GM12873 (cell line): ENCODE measurements around the gene FA2H.

Source experiments
- CTCF ChIP-seq: IDR thresholded peaks from 2 replicates; pipeline ENCODE4 v1.5.1; 2012; ENCODE audit warnings: low read depth, mild to moderate bottlenecking, moderate library complexity, low read length, control low read depth; ENCODE audit not compliant: insufficient read depth; ENCODE audit errors: missing control alignments

Gene FA2H

DNA sequence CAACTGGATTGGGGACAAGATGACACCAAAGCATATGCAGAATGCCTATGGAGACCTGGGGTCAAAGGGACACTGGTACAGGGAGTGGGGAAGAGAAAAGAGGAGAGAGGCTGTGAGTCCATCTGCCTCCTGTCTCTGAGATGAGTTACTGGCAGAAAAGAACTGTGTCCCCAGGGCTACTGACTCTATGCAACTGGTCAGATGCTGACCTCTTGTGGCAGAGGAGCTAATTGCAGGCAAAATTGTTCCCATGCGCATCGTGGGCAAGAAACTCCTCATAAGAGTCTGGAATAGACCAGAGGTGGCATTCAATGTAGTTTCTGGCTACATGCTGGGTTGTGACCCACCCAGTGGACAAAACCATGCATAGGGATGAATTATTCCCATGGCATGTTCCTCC lies 47.9 kb downstream of the FA2H start:
- peak; percentile 78 for TF ChIP-seq CTCF

- TF ChIP-seq CTCF: no peak
Observed at GRCh38 chr16:74725651-74726455, 48.8 kb downstream of the FA2H start.

- no peak for TF ChIP-seq CTCF
Observed at GRCh38 chr16:74724820-74725549, 49.6 kb downstream of the FA2H start.

GRCh38 chr16:74723256-74723655 lies 51.4 kb downstream of the FA2H start:
- TF ChIP-seq CTCF: no peak

GRCh38 chr16:74721716-74722115 lies 52.9 kb downstream of the FA2H start:
- TF ChIP-seq CTCF: no peak

DNA sequence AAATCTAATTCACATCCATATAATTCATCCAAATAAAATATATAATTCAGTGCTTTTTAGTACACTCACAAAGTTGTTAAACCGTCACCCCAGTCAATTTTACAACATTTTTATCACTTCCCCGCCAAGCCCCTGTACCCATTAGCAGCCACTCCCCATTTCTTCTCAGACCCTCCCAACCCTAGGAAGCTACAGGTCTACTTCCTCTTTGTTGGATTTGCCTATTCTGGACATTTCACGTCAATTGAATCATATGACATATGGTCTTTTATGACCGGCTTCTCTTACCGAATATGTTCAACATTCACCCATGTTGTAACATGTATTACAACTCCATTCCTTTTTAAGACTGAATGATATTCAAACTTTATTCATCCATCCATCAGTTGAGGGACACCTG lies 54.0 kb downstream of the FA2H start:
- TF ChIP-seq CTCF: no peak
